Endothelial cell of umbilical vein (primary cell): ENCODE results near the gene GALNT14.

ENCODE experiments used
- CTCF ChIP-seq, 2 donors: IDR thresholded peaks; 1 replicate in 1 of 2; 2 replicates in 1 of 2; pipeline ENCODE4 v1.5.1; 2011; ENCODE audit warnings: low read length in 2 of 2, mild to moderate bottlenecking in 2 of 2, moderate library complexity in 2 of 2, control low read depth in 1 of 2, inconsistent platforms in 1 of 2, low read depth in 1 of 2; ENCODE audit not compliant: insufficient read depth in 1 of 2; ENCODE audit errors: extremely low read depth in 1 of 2
- EZH2 ChIP-seq: IDR thresholded peaks from 2 replicates; pipeline ENCODE4 v1.6.1; 2012; ENCODE audit warnings: borderline replicate concordance, low read depth, mild to moderate bottlenecking, moderate library complexity, low read length, inconsistent platforms; ENCODE audit not compliant: severe bottlenecking
- FOS ChIP-seq: IDR thresholded peaks from 2 replicates; pipeline ENCODE4 v1.6.1; 2011; ENCODE audit warnings: mild to moderate bottlenecking, low read length, moderate library complexity, borderline replicate concordance; ENCODE audit not compliant: insufficient read depth
- GATA2 ChIP-seq: IDR thresholded peaks from 2 replicates; pipeline ENCODE4 v1.7.0; 2011; ENCODE audit warnings: low read depth, mild to moderate bottlenecking, moderate library complexity, mixed read lengths, low read length; ENCODE audit not compliant: insufficient read length, insufficient read depth
- MAX ChIP-seq: IDR thresholded peaks from 2 replicates; pipeline ENCODE4 v1.6.1; 2011; ENCODE audit not compliant: insufficient read depth, insufficient read length
- POLR2A ChIP-seq: IDR thresholded peaks from 2 replicates; pipeline ENCODE4 v1.6.1; 2012; ENCODE audit warnings: low read depth, mild to moderate bottlenecking, control low read depth, low read length

- TF ChIP-seq CTCF (IDR thresholded peaks at IDR 0.05; ENCODE audit: extremely low read depth in 1 of 2, insufficient read depth in 1 of 2, low read depth in 1 of 2, low read length in 2 of 2) = no peak
- no peak for TF ChIP-seq POLR2A
- no peak for TF ChIP-seq EZH2
- TF ChIP-seq MAX = no peak
- TF ChIP-seq GATA2 = no peak
- no peak for TF ChIP-seq FOS
Measured at GRCh38 chr2:30938196-30938595, 200.0 kb downstream of the GALNT14 start.
